HG03097 (cell line): Measurements from ENCODE around the gene SLC39A9.
"Not testable (repeated sequence)": the region's sequence is repeated elsewhere in the genome, so short reads cannot be mapped to it uniquely, and the experiment has no call there.

Source experiments
- ATAC-seq: cut with Tn5 transposase; IDR thresholded peaks from one replicate; pipeline ENCODE4 v1.9.1; 2021; ENCODE audit not compliant: unreplicated experiment, low FRiP score

SLC39A9 gene

GRCh38 chr14:69366761-69367160 is 31.7 kb upstream of the SLC39A9 start:
- ATAC-seq, result no peak

- ATAC-seq, result no peak
These were observed 30.1 kb upstream of the SLC39A9 start for GRCh38 chr14:69368381-69368780.

GRCh38 chr14:69370061-69370460 is 28.4 kb upstream of the SLC39A9 start:
- no peak for ATAC-seq

- no peak for ATAC-seq
These were observed 26.3 kb upstream of the SLC39A9 start for GRCh38 chr14:69372146-69372545.

DNA sequence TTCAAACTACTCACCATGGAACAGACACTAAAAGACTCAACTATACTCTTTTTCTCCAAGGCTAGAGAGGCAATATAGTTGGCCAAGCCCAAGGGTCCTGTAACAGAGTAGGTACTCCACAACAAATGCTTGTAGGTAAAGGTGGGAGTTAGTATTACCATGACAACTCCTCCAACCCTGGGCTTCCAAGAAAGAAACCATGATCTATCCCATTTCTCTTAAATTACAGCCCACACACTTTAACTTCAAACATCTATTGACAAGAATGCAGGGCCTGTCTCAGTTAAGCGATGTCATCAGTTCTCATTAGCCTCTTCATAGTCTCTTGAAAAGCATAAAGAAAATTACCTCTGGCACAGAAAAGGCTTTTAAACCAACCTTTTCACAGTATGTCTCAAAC is 25.4 kb upstream of the SLC39A9 start:
- ATAC-seq, result no peak

GRCh38 chr14:69374235-69374634 is 24.3 kb upstream of the SLC39A9 start:
- ATAC-seq, result no peak

- ATAC-seq, result no peak
These were observed 23.3 kb upstream of the SLC39A9 start for GRCh38 chr14:69375182-69375581.

DNA sequence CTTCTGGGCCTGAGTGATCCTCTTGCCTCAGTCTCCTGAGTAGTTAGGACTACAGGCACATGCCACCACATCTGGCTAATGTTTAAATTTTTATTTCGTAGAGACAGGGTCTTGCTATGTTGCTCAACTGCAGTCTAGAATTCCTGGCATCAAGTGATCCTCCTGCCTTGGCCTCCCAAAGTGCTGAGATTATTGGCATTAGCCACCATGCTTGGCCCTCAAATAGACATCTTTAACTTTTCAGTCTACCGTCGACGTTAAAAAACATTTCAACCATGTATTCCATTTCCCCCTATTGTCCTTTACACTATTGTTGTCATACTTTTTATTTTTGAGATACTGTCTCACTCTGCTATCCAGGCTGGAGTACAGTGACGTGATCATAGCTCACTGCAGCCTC is 22.8 kb upstream of the SLC39A9 start:
- ATAC-seq, result no peak

DNA sequence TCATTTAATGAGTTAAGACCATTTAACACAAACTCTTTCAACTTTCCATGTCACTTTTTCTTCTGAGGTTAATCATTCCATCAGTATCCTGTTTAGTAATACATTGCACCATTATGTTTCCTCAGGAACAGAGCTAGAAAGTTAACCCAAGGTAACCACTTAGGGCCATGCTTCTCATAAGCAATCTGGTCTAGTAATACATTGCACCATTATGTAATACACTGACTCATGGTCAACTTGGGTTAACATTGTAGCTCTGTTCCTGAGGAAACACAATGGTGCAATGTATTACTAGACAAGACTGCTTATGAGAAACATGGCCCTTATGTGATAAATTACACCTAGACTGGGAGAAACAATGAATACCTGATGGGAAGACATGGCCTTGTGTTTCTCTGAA is 22.1 kb upstream of the SLC39A9 start:
- no peak for ATAC-seq

- no peak for ATAC-seq
These were observed 20.2 kb upstream of the SLC39A9 start for GRCh38 chr14:69378274-69378673.

- ATAC-seq, result no peak
These were observed 11.2 kb upstream of the SLC39A9 start for GRCh38 chr14:69387311-69387710.

DNA sequence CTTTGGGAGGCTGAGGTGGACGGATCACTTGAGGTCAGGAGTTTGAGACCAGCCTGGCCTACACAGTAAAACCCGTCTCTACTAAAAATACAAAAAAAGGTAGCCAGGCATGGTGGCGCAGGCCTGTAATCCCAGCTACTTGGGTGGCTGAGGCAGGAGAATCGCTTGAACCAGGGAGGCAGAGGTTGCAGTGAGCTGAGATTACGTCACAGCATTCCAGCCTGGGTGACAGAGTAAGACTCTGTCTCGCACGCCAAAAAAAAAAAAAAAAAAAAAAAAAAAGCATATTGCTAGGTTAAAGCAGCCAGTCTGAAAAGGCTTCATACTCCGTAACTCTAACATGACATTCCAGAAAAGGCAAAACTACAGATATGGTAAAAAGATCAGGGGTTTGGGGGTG is 7.1 kb upstream of the SLC39A9 start:
- ATAC-seq, result not testable (repeated sequence)

GRCh38 chr14:69392481-69392880 is 6.0 kb upstream of the SLC39A9 start:
- no peak for ATAC-seq

- ATAC-seq, result no peak
These were observed 2.6 kb upstream of the SLC39A9 start for GRCh38 chr14:69395929-69396328.

- no peak for ATAC-seq
These were observed 322 bp downstream of the SLC39A9 start for GRCh38 chr14:69398818-69399210.

GRCh38 chr14:69399750-69400149 is 1.3 kb downstream of the SLC39A9 start:
- no peak for ATAC-seq

DNA sequence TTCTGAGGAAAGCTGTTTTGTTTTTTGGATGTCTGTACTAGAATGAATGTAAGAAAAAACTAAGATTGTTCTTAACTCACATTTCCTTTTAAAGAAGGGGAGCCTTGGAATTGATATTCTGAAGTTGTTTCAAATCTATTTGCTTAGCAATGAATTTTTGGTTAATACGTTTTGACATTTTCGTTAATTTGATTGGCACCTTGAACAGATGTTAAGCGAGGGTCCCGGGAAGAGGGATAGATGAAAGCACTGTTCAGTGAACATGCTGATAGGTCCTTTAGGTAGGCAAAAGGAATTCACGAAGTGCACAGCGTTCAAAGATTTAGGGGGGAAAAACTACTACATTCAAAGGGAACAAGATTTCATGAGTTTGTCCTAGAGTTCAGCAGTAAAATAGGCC is 1.7 kb downstream of the SLC39A9 start:
- no peak for ATAC-seq

- ATAC-seq, result no peak
These were observed 3.3 kb downstream of the SLC39A9 start for GRCh38 chr14:69401841-69402240.

GRCh38 chr14:69404478-69404877 is 6.0 kb downstream of the SLC39A9 start:
- ATAC-seq, result no peak

GRCh38 chr14:69404883-69405282 is 6.4 kb downstream of the SLC39A9 start:
- no peak for ATAC-seq

DNA sequence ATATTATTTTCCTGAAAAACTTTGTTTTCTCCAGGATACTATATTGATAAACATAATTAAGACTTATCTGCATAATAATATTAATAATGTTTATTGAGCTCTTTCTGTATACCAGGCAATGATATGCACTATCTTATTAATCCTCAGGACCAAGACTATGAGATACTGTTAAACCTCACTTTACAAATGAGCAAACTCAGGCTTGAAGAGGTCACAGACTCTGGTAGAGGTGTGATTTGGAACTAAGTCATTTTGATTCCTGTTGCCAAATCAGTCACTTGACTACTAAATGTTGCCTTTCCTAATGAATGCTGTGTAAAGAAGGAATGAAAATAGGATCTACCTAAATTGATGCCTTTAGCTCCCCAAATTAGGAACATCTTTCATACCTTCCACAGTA is 7.3 kb downstream of the SLC39A9 start:
- ATAC-seq, result no peak

- no peak for ATAC-seq
These were observed 10.0 kb downstream of the SLC39A9 start for GRCh38 chr14:69408331-69408960.

DNA sequence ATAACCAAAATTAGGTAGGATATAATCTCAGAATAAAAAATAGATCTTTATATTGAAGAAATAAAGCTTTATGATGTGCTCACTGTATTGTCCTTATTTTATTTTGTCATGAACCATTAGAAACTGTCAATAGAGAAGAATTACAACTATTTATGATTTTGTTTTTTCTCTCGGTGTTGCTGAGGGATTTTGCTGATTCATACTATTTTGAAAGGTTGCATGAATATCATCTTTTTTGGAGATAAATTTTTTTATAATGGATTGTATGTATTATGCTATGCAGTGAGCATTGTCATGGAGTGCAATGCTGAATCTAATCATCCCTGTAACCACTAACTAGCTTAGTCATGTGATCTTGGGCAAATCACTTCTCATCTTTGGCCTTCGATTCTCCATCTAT is 15.0 kb downstream of the SLC39A9 start:
- ATAC-seq, result no peak
